IMR-90 (cell line): Measurements from ENCODE around the gene NDUFAF8.

Experiments
- BHLHE40 ChIP-seq: fragments of 150-350 bp; IDR thresholded peaks from 2 replicates; pipeline ENCODE4 v1.6.1; 2016; ENCODE audit warnings: mild to moderate bottlenecking, low read depth, low read length
- CEBPB ChIP-seq: IDR thresholded peaks from 2 replicates; pipeline ENCODE4 v1.6.1; 2012; ENCODE audit warnings: low read depth, low read length, improper control_type of control experiment
- CHD1 ChIP-seq: IDR thresholded peaks from 2 replicates; pipeline ENCODE4 v1.6.1; 2012; ENCODE audit warnings: low read depth, low read length, improper control_type of control experiment
- CTCF ChIP-seq: conservative IDR thresholded peaks from 2 replicates; pipeline ENCODE4 v1.5.1; 2012; ENCODE audit warnings: mild to moderate bottlenecking, low read depth, low read length, improper control_type of control experiment
- MAZ ChIP-seq: IDR thresholded peaks from 2 replicates; pipeline ENCODE4 v1.6.1; 2012; ENCODE audit warnings: low read depth, mild to moderate bottlenecking, low read length, improper control_type of control experiment, moderate library complexity, borderline replicate concordance
- MXI1 ChIP-seq: IDR thresholded peaks from 2 replicates; pipeline ENCODE4 v1.6.1; 2012; ENCODE audit warnings: low read depth, mild to moderate bottlenecking, low read length, moderate library complexity, borderline replicate concordance
- POLR2A ChIP-seq: IDR thresholded peaks from 2 replicates; pipeline ENCODE4 v1.6.1; 2012; ENCODE audit warnings: mild to moderate bottlenecking, low read depth, low read length
- RAD21 ChIP-seq: IDR thresholded peaks from 2 replicates; pipeline ENCODE4 v1.6.1; 2012; ENCODE audit warnings: low read length, improper control_type of control experiment
- RFX5 ChIP-seq: IDR thresholded peaks from 2 replicates; pipeline ENCODE4 v1.8.0; 2012; ENCODE audit warnings: low read depth, mild to moderate bottlenecking, low read length, moderate library complexity
- SMC3 ChIP-seq: fragments of 150-350 bp; IDR thresholded peaks from 2 replicates; pipeline ENCODE4 v1.6.1; 2016; ENCODE audit warnings: low read depth, mild to moderate bottlenecking, antibody characterized with exemption, low read length, moderate library complexity
- TF ChIP-seq, protein P1 (sequence below): fragments of 150-350 bp; IDR thresholded peaks from 2 replicates; pipeline ENCODE4 v1.6.1; 2016; ENCODE audit warnings: low read depth, mild to moderate bottlenecking, low read length, moderate library complexity, borderline replicate concordance
- TF ChIP-seq, protein P2 (sequence below): fragments of 150-350 bp; IDR thresholded peaks from 2 replicates; pipeline ENCODE4 v1.6.1; 2017; ENCODE audit warnings: mild to moderate bottlenecking, antibody characterized with exemption, low read length, low read depth

- no peak for TF ChIP-seq POLR2A
- no peak for TF ChIP-seq BHLHE40
- TF ChIP-seq CEBPB, result no peak
- TF ChIP-seq CTCF, result no peak
- no peak for TF ChIP-seq CHD1
- no peak for TF ChIP-seq MXI1
- no peak for TF ChIP-seq MAZ
- TF ChIP-seq RAD21, result no peak
- no peak for TF ChIP-seq RFX5
- TF ChIP-seq, protein P1, sequence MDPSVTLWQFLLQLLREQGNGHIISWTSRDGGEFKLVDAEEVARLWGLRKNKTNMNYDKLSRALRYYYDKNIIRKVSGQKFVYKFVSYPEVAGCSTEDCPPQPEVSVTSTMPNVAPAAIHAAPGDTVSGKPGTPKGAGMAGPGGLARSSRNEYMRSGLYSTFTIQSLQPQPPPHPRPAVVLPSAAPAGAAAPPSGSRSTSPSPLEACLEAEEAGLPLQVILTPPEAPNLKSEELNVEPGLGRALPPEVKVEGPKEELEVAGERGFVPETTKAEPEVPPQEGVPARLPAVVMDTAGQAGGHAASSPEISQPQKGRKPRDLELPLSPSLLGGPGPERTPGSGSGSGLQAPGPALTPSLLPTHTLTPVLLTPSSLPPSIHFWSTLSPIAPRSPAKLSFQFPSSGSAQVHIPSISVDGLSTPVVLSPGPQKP, result no peak
- no peak for TF ChIP-seq SMC3
- TF ChIP-seq, protein P2, sequence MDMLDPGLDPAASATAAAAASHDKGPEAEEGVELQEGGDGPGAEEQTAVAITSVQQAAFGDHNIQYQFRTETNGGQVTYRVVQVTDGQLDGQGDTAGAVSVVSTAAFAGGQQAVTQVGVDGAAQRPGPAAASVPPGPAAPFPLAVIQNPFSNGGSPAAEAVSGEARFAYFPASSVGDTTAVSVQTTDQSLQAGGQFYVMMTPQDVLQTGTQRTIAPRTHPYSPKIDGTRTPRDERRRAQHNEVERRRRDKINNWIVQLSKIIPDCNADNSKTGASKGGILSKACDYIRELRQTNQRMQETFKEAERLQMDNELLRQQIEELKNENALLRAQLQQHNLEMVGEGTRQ, result no peak
Observed at GRCh38 chr17:81221371-81221841, 17.7 kb upstream of the NDUFAF8 start.
